RWPE2 (cell line): Measurements from ENCODE around the gene EMX2.

ENCODE experiments used
- ATAC-seq: fragments of 200-7000 bp; cut with Tn5 transposase; 3 replicates; pipeline ENCODE4 v1.9.1; 2021; ENCODE audit warnings: low read depth
- DNase-seq: peaks from one replicate; pipeline ENCODE4 v3.0.0-alpha.2; 2020; ENCODE audit warnings: low spot score
- H3K27ac ChIP-seq: fragments of 450-650 bp; 2 replicates; pipeline ENCODE4 v1.5.1; 2017; ENCODE audit warnings: mild to moderate bottlenecking; ENCODE audit not compliant: poor library complexity, severe bottlenecking
- H3K27me3 ChIP-seq: fragments of 250-450 bp; sonication (Bioruptor Pico); 2 replicates; pipeline ENCODE4 v1.5.1; 2021; ENCODE audit warnings: mild to moderate bottlenecking, moderate library complexity; ENCODE audit not compliant: insufficient read depth, poor library complexity, severe bottlenecking
- H3K36me3 ChIP-seq: fragments of 250-450 bp; sonication (Bioruptor Pico); 2 replicates; pipeline ENCODE4 v1.5.1; 2020; ENCODE audit warnings: low read depth, mild to moderate bottlenecking, moderate library complexity
- H3K4me1 ChIP-seq: fragments of 250-450 bp; sonication (Bioruptor Pico); 2 replicates; pipeline ENCODE4 v1.5.1; 2021; ENCODE audit warnings: mild to moderate bottlenecking, moderate library complexity; ENCODE audit not compliant: insufficient read depth, poor library complexity, severe bottlenecking
- H3K4me3 ChIP-seq: fragments of 250-450 bp; sonication (Bioruptor Pico); 2 replicates; pipeline ENCODE4 v1.5.1; 2021; ENCODE audit warnings: mild to moderate bottlenecking, moderate library complexity; ENCODE audit not compliant: severe bottlenecking
- H3K9me3 ChIP-seq: fragments of 250-450 bp; sonication (Bioruptor Pico); 2 replicates; pipeline ENCODE4 v1.5.1; 2021; ENCODE audit warnings: mild to moderate bottlenecking, moderate library complexity; ENCODE audit not compliant: severe bottlenecking
- CTCF ChIP-seq: fragments of 450-650 bp; IDR thresholded peaks from one replicate; pipeline ENCODE4 v1.5.1; 2017; ENCODE audit warnings: mild to moderate bottlenecking, moderate library complexity; ENCODE audit not compliant: poor library complexity, severe bottlenecking

The EMX2 gene

GRCh38 chr10:117537436-117537903 is 5.1 kb upstream of the EMX2 start:
- TF ChIP-seq CTCF, result peak; percentile 81
- Histone ChIP-seq H3K27me3 (peaks cover 99% of the 10 kb centered on the region), H3K27ac (no peak overlapping the region), H3K9me3 (no peaks in the 10 kb centered on the region), H3K4me1 (no peaks in the 10 kb centered on the region), H3K4me3 (no peak overlapping the region), H3K36me3 (no peaks in the 10 kb centered on the region)
- ATAC-seq (peak; percentile 44; the same call in 1 of the 3 replicates), DNase-seq (no peak)

DNA sequence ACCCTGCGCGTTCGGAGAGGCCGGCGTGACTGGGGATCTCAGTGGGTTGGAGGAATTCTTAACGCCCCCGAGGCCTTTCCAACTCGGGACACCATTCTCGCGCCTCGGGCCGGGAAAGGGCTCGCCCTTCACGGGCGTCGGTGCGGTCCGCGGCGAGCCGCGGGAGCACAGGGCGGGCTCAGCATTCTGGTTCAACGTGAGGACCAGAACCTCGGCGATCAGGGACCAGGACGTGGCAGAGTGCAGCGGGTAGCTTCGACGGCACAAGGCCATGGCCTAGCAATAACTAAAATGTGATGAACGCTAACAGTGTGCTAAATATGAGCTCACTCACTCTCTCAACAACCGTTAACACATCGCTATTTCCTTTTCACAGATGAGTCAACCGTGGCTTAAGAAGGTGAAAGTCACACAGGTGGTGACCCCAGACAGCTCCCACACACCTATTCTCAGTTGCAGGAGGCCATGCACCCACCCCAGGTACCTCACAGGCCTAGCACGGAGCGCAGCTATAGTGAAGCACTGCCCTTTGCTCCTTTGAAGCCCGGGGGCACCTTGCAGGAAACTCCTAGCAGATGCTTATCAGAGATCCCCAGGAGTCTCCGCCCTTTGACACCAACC is 4.5 kb upstream of the EMX2 start:
- TF ChIP-seq CTCF, result peak; percentile 37
- Histone ChIP-seq H3K36me3 (no peaks in the 10 kb centered on the region), H3K9me3 (no peaks in the 10 kb centered on the region), H3K27me3 (peaks cover 99% of the 10 kb centered on the region), H3K4me1 (no peaks in the 10 kb centered on the region), H3K27ac (no peak overlapping the region), H3K4me3 (no peak overlapping the region)
- DNase-seq (no peak), ATAC-seq (no peak)

DNA sequence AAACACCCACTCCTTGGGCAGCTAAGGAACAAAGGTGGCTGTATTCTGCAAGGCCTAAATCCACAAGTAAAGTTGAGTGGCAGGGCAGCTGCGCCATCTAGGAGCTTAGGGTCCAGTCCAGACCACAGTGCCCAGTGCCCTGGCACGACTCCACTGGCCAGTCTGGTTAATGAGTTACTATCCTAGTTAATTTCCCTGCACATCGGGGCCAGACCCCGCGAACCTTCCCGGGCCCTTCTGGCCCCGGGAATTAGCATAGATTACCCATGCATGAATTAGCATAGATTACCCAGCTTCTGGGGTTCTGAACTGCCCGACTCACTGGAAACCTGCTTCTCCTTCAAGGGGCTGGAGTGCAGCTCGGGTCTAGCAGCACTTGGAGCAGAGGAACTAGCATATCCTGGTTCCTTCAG is 3.2 kb upstream of the EMX2 start:
- DNase-seq, result no peak

GRCh38 chr10:117539903-117540639 is 2.5 kb upstream of the EMX2 start:
- Histone ChIP-seq H3K4me1 (no peaks in the 10 kb centered on the region), H3K9me3 (no peaks in the 10 kb centered on the region), H3K27me3 (peaks cover 99% of the 10 kb centered on the region), H3K36me3 (no peaks in the 10 kb centered on the region), H3K4me3 (no peak overlapping the region), H3K27ac (no peak overlapping the region)
- DNase-seq (no peak), ATAC-seq (no peak)
- TF ChIP-seq CTCF, result no peak

More for the DNA sequence above, 3.2 kb upstream of the EMX2 start:
- no peak for ATAC-seq
- peaks cover 99% of the 10 kb centered on the region for H3K27me3 ChIP-seq
- no peaks in the 10 kb centered on the region for H3K9me3 ChIP-seq
- no peak overlapping the region for H3K4me3 ChIP-seq
- H3K4me1 ChIP-seq, result no peaks in the 10 kb centered on the region
- no peaks in the 10 kb centered on the region for H3K36me3 ChIP-seq
- no peak for TF ChIP-seq CTCF
- H3K27ac ChIP-seq, result no peak overlapping the region
